Gastrocnemius medialis (tissue), 4 donors: Measurements from ENCODE around the gene PPP3CA. TPM values are rescaled to one million over a fixed set of nuclear protein-coding genes. Genes with fewer than 3 reads are reported as not detected.
"Not testable (repeated sequence)": the region's sequence is repeated elsewhere in the genome, so short reads cannot be mapped to it uniquely, and the experiment has no call there.

ENCODE experiments used
- ATAC-seq, 2 donors: fragments of 150-250 bp; one replicate each; pipeline ENCODE4 v1.9.1; 2016
- DNase-seq, 2 donors: peaks; one replicate each; pipeline ENCODE4 v3.0.0-alpha.2; 2019
- H3K27ac ChIP-seq, 4 donors: fragments of 200-600 bp; sonication (generic); 1 replicate in 1 of 4; 2 replicates in 3 of 4; pipeline ENCODE4 v1.5.1; 2016 to 2018; ENCODE audit warnings: mild to moderate bottlenecking in 2 of 4, moderate library complexity in 1 of 4
- H3K27me3 ChIP-seq, 3 donors: fragments of 200-600 bp; sonication (generic) in 2 of 3; 1 replicate in 1 of 3; 2 replicates in 2 of 3; pipeline versions ENCODE4 v1.5.1 to v1.6.0; 2016 to 2019; ENCODE audit warnings: mild to moderate bottlenecking in 1 of 3, moderate library complexity in 1 of 3
- H3K36me3 ChIP-seq, 2 donors: fragments of 200-600 bp; sonication (generic) in 1 of 2; one replicate each; pipeline ENCODE4 v1.5.1; 2017 to 2018
- H3K4me1 ChIP-seq, 2 donors: fragments of 200-600 bp; sonication (generic) in 1 of 2; one replicate each; pipeline ENCODE4 v1.5.1; 2016 to 2017; ENCODE audit warnings: mild to moderate bottlenecking in 2 of 2
- H3K4me3 ChIP-seq, 4 donors: fragments of 200-600 bp; sonication (generic) in 3 of 4; 1 replicate in 1 of 4; 2 replicates in 3 of 4; pipeline ENCODE4 v1.5.1; 2016 to 2019; ENCODE audit warnings: mild to moderate bottlenecking in 2 of 4
- H3K9me3 ChIP-seq, 3 donors: fragments of 200-600 bp; sonication (generic) in 2 of 3; 1 replicate in 1 of 3; 2 replicates in 2 of 3; pipeline ENCODE4 v1.5.1; 2016 to 2019
- POLR2A ChIP-seq, 2 donors: fragments of 450-650 bp; IDR thresholded peaks; one replicate each; pipeline ENCODE4 v1.6.1; 2017; ENCODE audit warnings: antibody characterized with exemption in 2 of 2, mild to moderate bottlenecking in 2 of 2, moderate library complexity in 2 of 2
- in situ Hi-C, 4 donors: fragments of 200-750 bp; cut with MboI; loops; one replicate each; pipeline versions ENCODE4 v1.15.0 to v1.8.0; 2017; ENCODE audit warnings: low sequenced_read_pairs in 4 of 4
- intact Hi-C: fragments of 100-400 bp; cut with DNase I; formaldehyde crosslinking; loops from one replicate; pipeline ENCODE4 v1.15.1; 2023; ENCODE audit warnings: low total_unique reads
- total RNA-seq, 4 donors: library from RNA; depleted of rRNA; stranded (reverse); fragments of >200 nt; gene quantifications; one replicate each; pipeline versions ENCODE4 v1.1.0 to v1.2.3, GENCODE V29; 2016
- TF ChIP-seq, protein P1 (sequence below), 5 experiments: fragments of 450-650 bp in 3 of 5; fragments of 200-600 bp in 2 of 5; sonication (generic) in 2 of 5; IDR thresholded peaks in 4 of 5; conservative IDR thresholded peaks in 1 of 5; 1 replicate in 4 of 5; 2 replicates in 1 of 5; pipeline ENCODE4 v1.5.1; 2016 to 2019; ENCODE audit warnings: antibody characterized with exemption in 5 of 5, mild to moderate bottlenecking in 3 of 5, moderate library complexity in 3 of 5

Gene PPP3CA
- total RNA-seq, 4 donors from 2014 or later: 25.1 to 30.3 (median 26.7) TPM

DNA sequence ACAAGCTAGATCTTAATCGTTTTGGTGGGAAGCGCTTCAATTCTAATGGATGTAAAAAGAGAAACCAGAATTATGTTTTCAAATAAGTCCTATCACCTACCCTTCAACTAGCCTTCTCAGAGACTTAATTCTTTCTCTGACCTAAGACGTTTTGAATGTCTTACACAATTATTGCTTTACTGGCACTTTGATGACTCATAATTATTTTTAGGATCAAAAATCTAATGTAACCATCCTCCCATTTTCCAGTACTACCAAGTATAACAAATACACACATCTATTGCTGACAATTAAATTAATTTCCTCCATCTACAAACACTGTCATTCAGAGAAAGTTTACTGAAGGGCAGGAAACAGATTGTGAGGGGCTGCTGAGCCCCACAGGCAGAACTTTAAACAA is 108.6 kb downstream of the PPP3CA start:
- no peak overlapping the region for H3K4me3 ChIP-seq
- no peaks in the 10 kb centered on the region for H3K36me3 ChIP-seq
- peaks cover 19 to 21% of the 10 kb centered on the region in 2 donors for H3K4me1 ChIP-seq
- no peaks in the 10 kb centered on the region for H3K27me3 ChIP-seq
- no peak for TF ChIP-seq POLR2A (IDR thresholded peaks at IDR 0.05)
- TF ChIP-seq, protein P1, sequence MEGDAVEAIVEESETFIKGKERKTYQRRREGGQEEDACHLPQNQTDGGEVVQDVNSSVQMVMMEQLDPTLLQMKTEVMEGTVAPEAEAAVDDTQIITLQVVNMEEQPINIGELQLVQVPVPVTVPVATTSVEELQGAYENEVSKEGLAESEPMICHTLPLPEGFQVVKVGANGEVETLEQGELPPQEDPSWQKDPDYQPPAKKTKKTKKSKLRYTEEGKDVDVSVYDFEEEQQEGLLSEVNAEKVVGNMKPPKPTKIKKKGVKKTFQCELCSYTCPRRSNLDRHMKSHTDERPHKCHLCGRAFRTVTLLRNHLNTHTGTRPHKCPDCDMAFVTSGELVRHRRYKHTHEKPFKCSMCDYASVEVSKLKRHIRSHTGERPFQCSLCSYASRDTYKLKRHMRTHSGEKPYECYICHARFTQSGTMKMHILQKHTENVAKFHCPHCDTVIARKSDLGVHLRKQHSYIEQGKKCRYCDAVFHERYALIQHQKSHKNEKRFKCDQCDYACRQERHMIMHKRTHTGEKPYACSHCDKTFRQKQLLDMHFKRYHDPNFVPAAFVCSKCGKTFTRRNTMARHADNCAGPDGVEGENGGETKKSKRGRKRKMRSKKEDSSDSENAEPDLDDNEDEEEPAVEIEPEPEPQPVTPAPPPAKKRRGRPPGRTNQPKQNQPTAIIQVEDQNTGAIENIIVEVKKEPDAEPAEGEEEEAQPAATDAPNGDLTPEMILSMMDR (IDR thresholded peaks at IDR 0.05 in 4 of 5, conservative IDR thresholded peaks at IDR 0.05 in 1 of 5): no peak
- H3K27ac ChIP-seq: peak overlapping the region in 1 of 4 donors; percentile 3
- in situ Hi-C loops: no loop called here
- DNase-seq (no peak), ATAC-seq (peak; percentile 84 to 94)
- no peaks in the 10 kb centered on the region for H3K9me3 ChIP-seq
- intact Hi-C loops: loop anchor here (10.0 kb wide), 1 partner anchor 106 kb away; the partner anchor contains the start of gene PPP3CA

DNA sequence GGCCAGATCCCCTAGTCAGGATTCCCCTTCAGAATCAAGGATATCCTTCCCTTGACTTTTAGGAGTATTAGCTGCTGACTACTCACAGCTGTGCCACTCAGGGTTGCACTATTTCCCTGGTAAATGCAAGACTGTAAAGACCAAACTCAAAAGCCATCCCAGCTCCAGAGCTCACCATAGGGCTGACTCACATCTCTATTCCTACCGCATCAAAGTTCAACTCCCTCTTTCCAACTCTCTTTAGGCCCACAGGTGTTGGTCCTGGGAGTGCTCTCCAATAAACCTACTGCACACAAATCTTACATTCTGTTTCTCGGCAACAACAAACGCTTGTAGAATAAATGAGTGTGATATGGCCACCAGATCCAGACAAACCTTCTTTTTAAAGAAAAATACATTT is 109.6 kb downstream of the PPP3CA start:
- TF ChIP-seq POLR2A (IDR thresholded peaks at IDR 0.05): no peak
- TF ChIP-seq, protein P1 (IDR thresholded peaks at IDR 0.05 in 4 of 5, conservative IDR thresholded peaks at IDR 0.05 in 1 of 5): no peak
- Histone ChIP-seq H3K36me3 (no peaks in the 10 kb centered on the region), H3K4me1 (peaks cover 20 to 25% of the 10 kb centered on the region in 2 donors), H3K27me3 (no peaks in the 10 kb centered on the region), H3K27ac (no peak overlapping the region), H3K4me3 (no peak overlapping the region), H3K9me3 (no peaks in the 10 kb centered on the region)
- DNase-seq (no peak), ATAC-seq (peak in 1 of 2 donors; percentile 24)
- in situ Hi-C loops: no loop called here
- intact Hi-C loops: loop anchor here (10.0 kb wide), 1 partner anchor 107 kb away; the partner anchor contains the start of gene PPP3CA

DNA sequence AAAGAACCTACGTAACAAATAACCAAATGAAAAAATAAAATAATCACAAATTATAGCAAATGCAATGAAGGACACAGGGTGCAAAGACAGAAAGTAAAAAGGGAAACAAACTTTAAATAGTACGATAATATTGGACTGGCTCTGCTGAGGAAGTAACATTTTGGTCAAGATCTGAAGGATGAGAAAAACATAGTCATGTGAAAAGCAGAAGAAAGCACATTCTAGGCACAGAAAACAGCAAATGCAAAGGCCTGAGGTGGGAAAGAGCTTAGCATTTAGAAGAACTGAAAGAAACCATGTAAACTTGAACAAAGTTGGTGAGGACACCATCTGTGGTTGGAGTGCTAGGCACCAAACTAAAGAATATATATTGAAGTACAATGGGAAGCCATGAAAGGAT is 111.2 kb downstream of the PPP3CA start:
- no peaks in the 10 kb centered on the region for H3K36me3 ChIP-seq
- peaks cover 36 to 38% of the 10 kb centered on the region in 2 donors for H3K4me1 ChIP-seq
- no peak for DNase-seq
- H3K4me3 ChIP-seq: no peak overlapping the region
- intact Hi-C loops (loop anchor here (10.0 kb wide), 1 partner anchor 109 kb away; the partner anchor contains the start of gene PPP3CA), in situ Hi-C loops (no loop called here)
- no peak overlapping the region for H3K27ac ChIP-seq
- no peaks in the 10 kb centered on the region for H3K9me3 ChIP-seq
- TF ChIP-seq, protein P1 (IDR thresholded peaks at IDR 0.05 in 4 of 5, conservative IDR thresholded peaks at IDR 0.05 in 1 of 5): no peak
- TF ChIP-seq POLR2A (IDR thresholded peaks at IDR 0.05): no peak
- H3K27me3 ChIP-seq: no peaks in the 10 kb centered on the region
- ATAC-seq: no peak

GRCh38 chr4:101234141-101234540 is 113.2 kb downstream of the PPP3CA start:
- H3K9me3 ChIP-seq, in situ Hi-C loops, H3K36me3 ChIP-seq, H3K27ac ChIP-seq, DNase-seq, H3K4me3 ChIP-seq, H3K27me3 ChIP-seq, ATAC-seq: not testable (repeated sequence)
- intact Hi-C loops: loop anchor here (10.0 kb wide), 1 partner anchor 111 kb away; the partner anchor contains the start of gene PPP3CA
- peaks cover 30 to 32% of the 10 kb centered on the region in 2 donors for H3K4me1 ChIP-seq

- no peaks in the 10 kb centered on the region for H3K9me3 ChIP-seq
- DNase-seq: peak; percentile 6 to 45
These were observed 115.1 kb downstream of the PPP3CA start for GRCh38 chr4:101232074-101232776.

More at GRCh38 chr4:101232074-101232776, 115.1 kb downstream of the PPP3CA start:
- H3K4me3 ChIP-seq: no peak overlapping the region
- TF ChIP-seq, protein P1 (IDR thresholded peaks at IDR 0.05 in 4 of 5, conservative IDR thresholded peaks at IDR 0.05 in 1 of 5): no peak
- TF ChIP-seq POLR2A (IDR thresholded peaks at IDR 0.05): no peak
- peak overlapping the region in 2 of 4 donors; percentile 41 to 42 for H3K27ac ChIP-seq
- H3K36me3 ChIP-seq: no peaks in the 10 kb centered on the region
- in situ Hi-C loops (no loop called here), intact Hi-C loops (loop anchor here (10.0 kb wide), 1 partner anchor 113 kb away; the partner anchor contains the start of gene PPP3CA)
- ATAC-seq: peak; percentile 91 to 97
- peaks cover 17 to 20% of the 10 kb centered on the region in 2 donors for H3K4me1 ChIP-seq
- no peaks in the 10 kb centered on the region for H3K27me3 ChIP-seq
